Stimulated activated CD8-positive, alpha-beta memory T cell treated with anti-CD3 and anti-CD28 coated beads, Interleukin-12 subunit alpha, Interleukin-12 subunit beta, amount 100 ng/mL, for 4 hours (primary cell): ENCODE data around the gene PPY.
"Not testable (repeated sequence)": the region's sequence is repeated elsewhere in the genome, so short reads cannot be mapped to it uniquely, and the experiment has no call there.

Experiments
- DNase-seq: peaks from one replicate; pipeline ENCODE4 v3.0.0-alpha.2; 2020; ENCODE audit warnings: low read depth

PPY gene

GRCh38 chr17:43905400-43905984 is 36.8 kb downstream of the PPY start:
- DNase-seq, result no peak

- DNase-seq, result no peak
These were observed 40.3 kb downstream of the PPY start for GRCh38 chr17:43901861-43902589.

- DNase-seq, result no peak
These were observed 41.2 kb downstream of the PPY start for GRCh38 chr17:43900858-43901754.

- DNase-seq, result peak; percentile 55
These were observed 42.0 kb downstream of the PPY start for GRCh38 chr17:43900183-43900857.

- DNase-seq, result no peak
These were observed 43.8 kb downstream of the PPY start for GRCh38 chr17:43898446-43898845.

GRCh38 chr17:43897831-43898230 is 44.4 kb downstream of the PPY start:
- DNase-seq, result no peak

- DNase-seq, result not testable (repeated sequence)
These were observed 47.8 kb downstream of the PPY start for GRCh38 chr17:43894494-43894893.

- no peak for DNase-seq
These were observed 49.7 kb downstream of the PPY start for GRCh38 chr17:43892647-43892952.

- no peak for DNase-seq
These were observed 50.2 kb downstream of the PPY start for GRCh38 chr17:43891851-43892646.
